WTC11 (cell line): Measurements from ENCODE around the gene OGG1.

Experiments used
- FOXK1 ChIP-seq: sonication (generic); formaldehyde crosslinking; IDR thresholded peaks from 2 replicates; pipeline ENCODE4 v1.8.0; 2022; ENCODE audit warnings: mild to moderate bottlenecking, moderate library complexity, missing genetic modification reagents
- NR3C1 ChIP-seq: sonication (generic); formaldehyde crosslinking; conservative IDR thresholded peaks from 2 replicates; pipeline ENCODE4 v1.8.1; 2023; ENCODE audit warnings: low read depth, mild to moderate bottlenecking, missing genetic modification reagents
- SOX15 ChIP-seq: fragments of 250-450 bp; sonication (Bioruptor Pico); IDR thresholded peaks from 2 replicates; pipeline ENCODE4 v1.9.0; 2021; ENCODE audit warnings: mild to moderate bottlenecking
- TF ChIP-seq, protein P1 (sequence below): sonication (generic); formaldehyde crosslinking; IDR thresholded peaks from 2 replicates; pipeline ENCODE4 v1.8.1; 2023; ENCODE audit warnings: mild to moderate bottlenecking, missing genetic modification reagents, moderate library complexity
- TF ChIP-seq, protein P2 (sequence below): sonication (generic); formaldehyde crosslinking; IDR thresholded peaks from 2 replicates; pipeline ENCODE4 v1.8.1; 2023; ENCODE audit warnings: mild to moderate bottlenecking, missing genetic modification reagents
- TF ChIP-seq, protein P3 (sequence below): fragments of 200-600 bp; IDR thresholded peaks from 2 replicates; pipeline ENCODE4 v1.8.0; 2022; ENCODE audit warnings: antibody characterized with exemption
- TF ChIP-seq, protein P4 (sequence below): sonication (generic); formaldehyde crosslinking; conservative IDR thresholded peaks from 2 replicates; pipeline ENCODE4 v1.8.1; 2023; ENCODE audit warnings: mild to moderate bottlenecking, low read depth, missing genetic modification reagents, moderate library complexity
- TF ChIP-seq, protein P5 (sequence below): sonication (generic); formaldehyde crosslinking; IDR thresholded peaks from 2 replicates; pipeline ENCODE4 v1.8.1; 2022; ENCODE audit warnings: low read depth, missing genetic modification reagents, borderline replicate concordance
- TF ChIP-seq, protein P6 (sequence below): sonication (generic); formaldehyde crosslinking; IDR thresholded peaks from 2 replicates; pipeline ENCODE4 v1.8.1; 2023; ENCODE audit warnings: mild to moderate bottlenecking, missing genetic modification reagents, moderate library complexity
- TF ChIP-seq, protein P7 (sequence below): sonication (generic); formaldehyde crosslinking; IDR thresholded peaks from 2 replicates; pipeline ENCODE4 v1.8.0; 2023; ENCODE audit warnings: mild to moderate bottlenecking, missing genetic modification reagents

DNA sequence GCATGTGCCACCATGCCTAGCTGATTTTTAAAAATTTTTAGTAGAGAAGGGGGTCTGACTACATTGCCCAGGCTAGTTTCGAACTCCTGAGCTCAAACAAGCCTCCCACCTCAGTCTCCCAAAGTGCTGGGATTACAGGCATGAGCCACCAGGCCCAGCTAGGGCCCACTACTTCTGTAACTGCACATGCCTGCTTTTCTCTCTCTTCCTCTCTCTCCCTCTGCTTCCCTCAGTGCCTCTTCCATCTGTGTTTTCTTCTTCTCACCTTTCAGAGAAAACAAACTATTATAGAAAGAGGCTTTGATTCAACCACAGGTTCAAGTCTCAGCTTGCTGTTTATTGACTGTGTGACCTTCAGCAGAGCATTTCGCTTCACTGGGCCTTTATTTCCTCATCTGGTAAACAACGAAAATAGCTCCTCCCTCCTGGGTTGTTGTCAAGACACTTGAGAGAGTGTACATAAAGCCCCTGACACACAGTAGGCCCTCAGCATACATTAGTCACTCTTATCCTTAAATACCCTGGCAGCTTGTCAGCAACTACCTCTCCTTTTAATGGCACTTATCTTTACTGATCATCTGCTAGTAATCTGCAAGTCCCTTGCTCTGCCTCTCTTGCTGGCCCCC lies 32.3 kb downstream of the OGG1 start:
- TF ChIP-seq SOX15 (CRISPR knock-in tag), result no peak
- TF ChIP-seq, protein P1, sequence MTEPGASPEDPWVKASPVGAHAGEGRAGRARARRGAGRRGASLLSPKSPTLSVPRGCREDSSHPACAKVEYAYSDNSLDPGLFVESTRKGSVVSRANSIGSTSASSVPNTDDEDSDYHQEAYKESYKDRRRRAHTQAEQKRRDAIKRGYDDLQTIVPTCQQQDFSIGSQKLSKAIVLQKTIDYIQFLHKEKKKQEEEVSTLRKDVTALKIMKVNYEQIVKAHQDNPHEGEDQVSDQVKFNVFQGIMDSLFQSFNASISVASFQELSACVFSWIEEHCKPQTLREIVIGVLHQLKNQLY (CRISPR knock-in tag), result no peak
- TF ChIP-seq, protein P2, sequence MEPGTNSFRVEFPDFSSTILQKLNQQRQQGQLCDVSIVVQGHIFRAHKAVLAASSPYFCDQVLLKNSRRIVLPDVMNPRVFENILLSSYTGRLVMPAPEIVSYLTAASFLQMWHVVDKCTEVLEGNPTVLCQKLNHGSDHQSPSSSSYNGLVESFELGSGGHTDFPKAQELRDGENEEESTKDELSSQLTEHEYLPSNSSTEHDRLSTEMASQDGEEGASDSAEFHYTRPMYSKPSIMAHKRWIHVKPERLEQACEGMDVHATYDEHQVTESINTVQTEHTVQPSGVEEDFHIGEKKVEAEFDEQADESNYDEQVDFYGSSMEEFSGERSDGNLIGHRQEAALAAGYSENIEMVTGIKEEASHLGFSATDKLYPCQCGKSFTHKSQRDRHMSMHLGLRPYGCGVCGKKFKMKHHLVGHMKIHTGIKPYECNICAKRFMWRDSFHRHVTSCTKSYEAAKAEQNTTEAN, result no peak
- TF ChIP-seq, protein P3, sequence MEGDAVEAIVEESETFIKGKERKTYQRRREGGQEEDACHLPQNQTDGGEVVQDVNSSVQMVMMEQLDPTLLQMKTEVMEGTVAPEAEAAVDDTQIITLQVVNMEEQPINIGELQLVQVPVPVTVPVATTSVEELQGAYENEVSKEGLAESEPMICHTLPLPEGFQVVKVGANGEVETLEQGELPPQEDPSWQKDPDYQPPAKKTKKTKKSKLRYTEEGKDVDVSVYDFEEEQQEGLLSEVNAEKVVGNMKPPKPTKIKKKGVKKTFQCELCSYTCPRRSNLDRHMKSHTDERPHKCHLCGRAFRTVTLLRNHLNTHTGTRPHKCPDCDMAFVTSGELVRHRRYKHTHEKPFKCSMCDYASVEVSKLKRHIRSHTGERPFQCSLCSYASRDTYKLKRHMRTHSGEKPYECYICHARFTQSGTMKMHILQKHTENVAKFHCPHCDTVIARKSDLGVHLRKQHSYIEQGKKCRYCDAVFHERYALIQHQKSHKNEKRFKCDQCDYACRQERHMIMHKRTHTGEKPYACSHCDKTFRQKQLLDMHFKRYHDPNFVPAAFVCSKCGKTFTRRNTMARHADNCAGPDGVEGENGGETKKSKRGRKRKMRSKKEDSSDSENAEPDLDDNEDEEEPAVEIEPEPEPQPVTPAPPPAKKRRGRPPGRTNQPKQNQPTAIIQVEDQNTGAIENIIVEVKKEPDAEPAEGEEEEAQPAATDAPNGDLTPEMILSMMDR, result no peak
- TF ChIP-seq FOXK1 (CRISPR knock-in tag), result no peak
- TF ChIP-seq, protein P4, sequence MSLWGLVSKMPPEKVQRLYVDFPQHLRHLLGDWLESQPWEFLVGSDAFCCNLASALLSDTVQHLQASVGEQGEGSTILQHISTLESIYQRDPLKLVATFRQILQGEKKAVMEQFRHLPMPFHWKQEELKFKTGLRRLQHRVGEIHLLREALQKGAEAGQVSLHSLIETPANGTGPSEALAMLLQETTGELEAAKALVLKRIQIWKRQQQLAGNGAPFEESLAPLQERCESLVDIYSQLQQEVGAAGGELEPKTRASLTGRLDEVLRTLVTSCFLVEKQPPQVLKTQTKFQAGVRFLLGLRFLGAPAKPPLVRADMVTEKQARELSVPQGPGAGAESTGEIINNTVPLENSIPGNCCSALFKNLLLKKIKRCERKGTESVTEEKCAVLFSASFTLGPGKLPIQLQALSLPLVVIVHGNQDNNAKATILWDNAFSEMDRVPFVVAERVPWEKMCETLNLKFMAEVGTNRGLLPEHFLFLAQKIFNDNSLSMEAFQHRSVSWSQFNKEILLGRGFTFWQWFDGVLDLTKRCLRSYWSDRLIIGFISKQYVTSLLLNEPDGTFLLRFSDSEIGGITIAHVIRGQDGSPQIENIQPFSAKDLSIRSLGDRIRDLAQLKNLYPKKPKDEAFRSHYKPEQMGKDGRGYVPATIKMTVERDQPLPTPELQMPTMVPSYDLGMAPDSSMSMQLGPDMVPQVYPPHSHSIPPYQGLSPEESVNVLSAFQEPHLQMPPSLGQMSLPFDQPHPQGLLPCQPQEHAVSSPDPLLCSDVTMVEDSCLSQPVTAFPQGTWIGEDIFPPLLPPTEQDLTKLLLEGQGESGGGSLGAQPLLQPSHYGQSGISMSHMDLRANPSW (CRISPR knock-in tag), result no peak
- TF ChIP-seq, protein P5, sequence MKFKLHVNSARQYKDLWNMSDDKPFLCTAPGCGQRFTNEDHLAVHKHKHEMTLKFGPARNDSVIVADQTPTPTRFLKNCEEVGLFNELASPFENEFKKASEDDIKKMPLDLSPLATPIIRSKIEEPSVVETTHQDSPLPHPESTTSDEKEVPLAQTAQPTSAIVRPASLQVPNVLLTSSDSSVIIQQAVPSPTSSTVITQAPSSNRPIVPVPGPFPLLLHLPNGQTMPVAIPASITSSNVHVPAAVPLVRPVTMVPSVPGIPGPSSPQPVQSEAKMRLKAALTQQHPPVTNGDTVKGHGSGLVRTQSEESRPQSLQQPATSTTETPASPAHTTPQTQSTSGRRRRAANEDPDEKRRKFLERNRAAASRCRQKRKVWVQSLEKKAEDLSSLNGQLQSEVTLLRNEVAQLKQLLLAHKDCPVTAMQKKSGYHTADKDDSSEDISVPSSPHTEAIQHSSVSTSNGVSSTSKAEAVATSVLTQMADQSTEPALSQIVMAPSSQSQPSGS (CRISPR knock-in tag), result no peak
- TF ChIP-seq NR3C1 (CRISPR knock-in tag), result no peak
- TF ChIP-seq, protein P6, sequence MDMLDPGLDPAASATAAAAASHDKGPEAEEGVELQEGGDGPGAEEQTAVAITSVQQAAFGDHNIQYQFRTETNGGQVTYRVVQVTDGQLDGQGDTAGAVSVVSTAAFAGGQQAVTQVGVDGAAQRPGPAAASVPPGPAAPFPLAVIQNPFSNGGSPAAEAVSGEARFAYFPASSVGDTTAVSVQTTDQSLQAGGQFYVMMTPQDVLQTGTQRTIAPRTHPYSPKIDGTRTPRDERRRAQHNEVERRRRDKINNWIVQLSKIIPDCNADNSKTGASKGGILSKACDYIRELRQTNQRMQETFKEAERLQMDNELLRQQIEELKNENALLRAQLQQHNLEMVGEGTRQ (CRISPR knock-in tag), result no peak
- TF ChIP-seq, protein P7, sequence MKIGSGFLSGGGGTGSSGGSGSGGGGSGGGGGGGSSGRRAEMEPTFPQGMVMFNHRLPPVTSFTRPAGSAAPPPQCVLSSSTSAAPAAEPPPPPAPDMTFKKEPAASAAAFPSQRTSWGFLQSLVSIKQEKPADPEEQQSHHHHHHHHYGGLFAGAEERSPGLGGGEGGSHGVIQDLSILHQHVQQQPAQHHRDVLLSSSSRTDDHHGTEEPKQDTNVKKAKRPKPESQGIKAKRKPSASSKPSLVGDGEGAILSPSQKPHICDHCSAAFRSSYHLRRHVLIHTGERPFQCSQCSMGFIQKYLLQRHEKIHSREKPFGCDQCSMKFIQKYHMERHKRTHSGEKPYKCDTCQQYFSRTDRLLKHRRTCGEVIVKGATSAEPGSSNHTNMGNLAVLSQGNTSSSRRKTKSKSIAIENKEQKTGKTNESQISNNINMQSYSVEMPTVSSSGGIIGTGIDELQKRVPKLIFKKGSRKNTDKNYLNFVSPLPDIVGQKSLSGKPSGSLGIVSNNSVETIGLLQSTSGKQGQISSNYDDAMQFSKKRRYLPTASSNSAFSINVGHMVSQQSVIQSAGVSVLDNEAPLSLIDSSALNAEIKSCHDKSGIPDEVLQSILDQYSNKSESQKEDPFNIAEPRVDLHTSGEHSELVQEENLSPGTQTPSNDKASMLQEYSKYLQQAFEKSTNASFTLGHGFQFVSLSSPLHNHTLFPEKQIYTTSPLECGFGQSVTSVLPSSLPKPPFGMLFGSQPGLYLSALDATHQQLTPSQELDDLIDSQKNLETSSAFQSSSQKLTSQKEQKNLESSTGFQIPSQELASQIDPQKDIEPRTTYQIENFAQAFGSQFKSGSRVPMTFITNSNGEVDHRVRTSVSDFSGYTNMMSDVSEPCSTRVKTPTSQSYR (CRISPR knock-in tag), result no peak
